IPS-20b (cell line): Measurements from ENCODE around the gene SNRNP25.
"Not testable (repeated sequence)": the region's sequence is repeated elsewhere in the genome, so short reads cannot be mapped to it uniquely, and the experiment has no call there.

ENCODE experiments used
- H3K27ac ChIP-seq: one replicate; pipeline ENCODE4 v1.5.1; 2013; ENCODE audit warnings: low read length
- H3K27me3 ChIP-seq: 2 replicates; pipeline ENCODE4 v1.6.1; 2013; ENCODE audit warnings: mild to moderate bottlenecking, low read length, inconsistent platforms; ENCODE audit not compliant: insufficient read depth
- H3K36me3 ChIP-seq: 2 replicates; pipeline ENCODE4 v1.6.1; 2013; ENCODE audit warnings: low read depth, mild to moderate bottlenecking, inconsistent platforms, low read length, moderate library complexity; ENCODE audit not compliant: insufficient read depth
- H3K4me1 ChIP-seq: 2 replicates; pipeline ENCODE4 v1.6.1; 2013; ENCODE audit warnings: mild to moderate bottlenecking, control low read depth, inconsistent platforms, low read length, moderate library complexity; ENCODE audit not compliant: insufficient read depth
- H3K4me3 ChIP-seq: 2 replicates; pipeline ENCODE4 v1.5.1; 2013; ENCODE audit warnings: mild to moderate bottlenecking, low read length, inconsistent platforms
- H3K9ac ChIP-seq: 2 replicates; pipeline ENCODE4 v1.6.1; 2013; ENCODE audit warnings: low read depth, mild to moderate bottlenecking, inconsistent platforms, low read length, moderate library complexity
- H3K9me3 ChIP-seq: 2 replicates; pipeline ENCODE4 v1.6.1; 2013; ENCODE audit warnings: mild to moderate bottlenecking, low read depth, low read length, inconsistent platforms; ENCODE audit not compliant: insufficient read depth

SNRNP25 gene

DNA sequence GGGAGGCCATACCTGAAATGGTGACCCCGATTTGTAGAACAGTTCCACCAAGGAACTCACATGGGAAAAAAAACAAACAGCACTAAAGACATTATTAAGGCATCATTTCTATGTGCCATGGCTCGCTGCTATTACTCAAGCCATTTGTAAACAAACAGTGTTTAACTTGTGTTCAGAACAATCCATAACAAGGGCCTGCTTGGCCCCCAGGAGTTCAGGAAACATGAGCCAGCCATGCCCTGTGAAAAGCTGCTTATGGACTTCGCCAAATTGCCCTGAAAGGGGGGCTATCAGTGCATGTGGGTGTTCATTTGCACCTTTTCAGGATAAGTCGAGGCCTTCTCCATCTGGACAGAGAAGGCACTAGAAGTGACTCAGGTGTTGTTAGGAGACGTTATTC is 8.2 kb upstream of the SNRNP25 start:
- no peak overlapping the region for H3K27ac ChIP-seq
- no peak overlapping the region for H3K4me3 ChIP-seq
- no peaks in the 10 kb centered on the region for H3K27me3 ChIP-seq
- H3K4me1 ChIP-seq: no peaks in the 10 kb centered on the region
- peaks cover 73% of the 10 kb centered on the region for H3K36me3 ChIP-seq
- peaks cover 14% of the 10 kb centered on the region; the same call in 1 of the 2 replicates for H3K9me3 ChIP-seq
- no peak overlapping the region for H3K9ac ChIP-seq

DNA sequence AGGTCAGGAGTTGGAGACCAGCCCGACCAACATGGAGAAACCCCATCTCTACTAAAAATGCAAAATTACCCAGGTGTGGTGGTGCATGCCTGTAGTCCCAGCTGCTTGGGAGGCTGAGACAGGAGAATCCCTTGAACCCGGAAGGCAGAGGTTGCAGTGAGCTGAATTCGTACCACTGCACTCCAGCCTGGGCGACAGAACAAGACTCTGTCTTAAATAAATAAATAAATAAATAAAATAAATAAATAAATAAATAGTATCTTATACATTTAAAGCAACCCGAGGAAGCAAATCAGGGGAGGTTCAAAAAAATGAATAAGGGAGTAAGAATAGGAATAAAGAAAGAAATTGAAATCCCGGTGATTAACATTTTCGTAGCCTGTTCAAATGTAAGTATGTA is 7.1 kb upstream of the SNRNP25 start:
- not testable (repeated sequence) for H3K9ac ChIP-seq, H3K4me1 ChIP-seq, H3K27ac ChIP-seq, H3K4me3 ChIP-seq, H3K27me3 ChIP-seq
- Histone ChIP-seq H3K36me3 (peaks cover 82% of the 10 kb centered on the region), H3K9me3 (peaks cover 14% of the 10 kb centered on the region; the same call in 1 of the 2 replicates)

DNA sequence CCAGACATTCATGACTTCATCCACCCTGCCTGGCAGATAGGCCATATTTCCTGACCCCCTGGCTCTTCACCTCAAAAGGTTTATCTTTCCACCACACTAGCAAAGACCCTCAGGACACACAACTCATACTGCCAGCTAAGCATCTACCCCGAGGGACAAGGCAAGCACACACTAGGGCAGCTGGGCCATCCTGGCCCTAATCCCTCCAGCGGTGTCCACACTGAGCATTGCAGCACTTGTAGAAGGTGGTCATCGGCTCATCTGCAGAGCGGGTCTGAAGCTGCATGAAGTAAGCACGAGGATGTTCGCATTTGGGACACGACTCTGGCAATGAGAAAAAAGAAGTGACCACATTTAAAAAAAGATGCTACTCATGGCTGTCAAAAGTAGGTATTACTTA is 6.4 kb upstream of the SNRNP25 start:
- H3K9me3 ChIP-seq: peaks cover 12% of the 10 kb centered on the region; the same call in 1 of the 2 replicates
- H3K9ac ChIP-seq: no peak overlapping the region
- H3K4me1 ChIP-seq: peaks cover 5% of the 10 kb centered on the region; the same call in 1 of the 2 replicates
- H3K27me3 ChIP-seq: no peaks in the 10 kb centered on the region
- H3K4me3 ChIP-seq: no peak overlapping the region
- H3K27ac ChIP-seq: no peak overlapping the region
- H3K36me3 ChIP-seq: peaks cover 76% of the 10 kb centered on the region

DNA sequence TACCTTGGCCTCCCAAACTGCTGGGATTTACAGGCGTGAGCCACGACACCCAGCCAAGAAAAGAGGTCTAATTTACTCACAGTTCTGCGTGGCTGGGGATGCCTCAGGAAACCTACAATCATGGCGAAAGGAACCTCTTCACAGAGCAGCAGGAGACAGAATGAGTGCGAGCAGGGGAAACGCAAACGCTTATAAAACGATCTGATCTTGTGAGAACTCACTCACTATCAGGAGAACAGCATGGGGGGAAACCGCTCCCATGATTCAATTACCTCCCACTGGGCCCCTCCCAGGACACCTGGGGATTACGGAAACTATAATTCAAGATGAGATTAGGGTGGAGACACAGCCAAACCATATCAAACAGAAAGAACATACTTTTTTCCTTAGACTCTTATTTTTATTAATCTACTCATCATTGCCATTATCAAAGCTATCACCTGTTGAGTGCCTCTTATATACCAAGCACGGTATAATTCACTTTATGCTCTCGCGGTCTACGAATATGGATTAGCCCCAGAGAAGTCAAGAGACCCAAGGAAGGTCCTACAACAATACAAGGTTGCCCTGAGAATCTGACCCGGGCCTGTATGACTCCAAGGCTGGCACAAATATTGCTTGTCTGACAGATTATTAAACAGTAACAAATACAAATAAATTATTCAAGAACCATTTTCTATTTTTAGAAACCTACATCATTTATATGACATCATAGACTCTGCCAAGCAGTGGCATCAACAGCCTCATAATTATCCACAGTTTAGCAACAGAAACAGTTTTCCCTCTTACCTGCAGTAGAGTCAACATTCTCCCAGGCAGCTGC is 2.6 kb upstream of the SNRNP25 start:
- Histone ChIP-seq H3K4me3 (no peak overlapping the region), H3K27me3 (no peaks in the 10 kb centered on the region), H3K36me3 (peaks cover 51% of the 10 kb centered on the region), H3K9ac (no peak overlapping the region), H3K9me3 (no peaks in the 10 kb centered on the region), H3K4me1 (peaks cover 5% of the 10 kb centered on the region; the same call in 1 of the 2 replicates), H3K27ac (no peak overlapping the region)

DNA sequence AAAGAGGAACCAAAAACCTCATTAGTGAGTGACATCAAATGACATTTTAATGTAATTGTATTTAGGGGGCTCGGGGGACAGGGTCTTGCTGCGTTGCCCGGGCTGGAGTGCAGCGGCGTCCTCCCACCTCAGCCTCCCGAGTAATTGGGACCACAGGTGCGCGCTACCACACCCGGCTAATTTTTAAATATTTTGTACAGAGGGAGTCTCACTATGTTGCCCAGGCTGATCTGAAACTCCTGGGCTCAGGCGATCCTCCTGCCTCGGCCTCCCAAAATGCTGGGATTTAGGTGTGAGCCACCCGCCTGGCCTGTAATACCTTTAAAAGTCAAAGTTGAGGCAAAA is 581 bp downstream of the SNRNP25 start:
- Histone ChIP-seq H3K4me3 (peak overlapping the region; percentile 78), H3K36me3 (peaks cover 60% of the 10 kb centered on the region), H3K9me3 (no peaks in the 10 kb centered on the region), H3K27ac (no peak overlapping the region), H3K9ac (peak overlapping the region; percentile 86; the same call in 1 of the 2 replicates), H3K4me1 (peaks cover 5% of the 10 kb centered on the region; the same call in 1 of the 2 replicates), H3K27me3 (no peaks in the 10 kb centered on the region)

DNA sequence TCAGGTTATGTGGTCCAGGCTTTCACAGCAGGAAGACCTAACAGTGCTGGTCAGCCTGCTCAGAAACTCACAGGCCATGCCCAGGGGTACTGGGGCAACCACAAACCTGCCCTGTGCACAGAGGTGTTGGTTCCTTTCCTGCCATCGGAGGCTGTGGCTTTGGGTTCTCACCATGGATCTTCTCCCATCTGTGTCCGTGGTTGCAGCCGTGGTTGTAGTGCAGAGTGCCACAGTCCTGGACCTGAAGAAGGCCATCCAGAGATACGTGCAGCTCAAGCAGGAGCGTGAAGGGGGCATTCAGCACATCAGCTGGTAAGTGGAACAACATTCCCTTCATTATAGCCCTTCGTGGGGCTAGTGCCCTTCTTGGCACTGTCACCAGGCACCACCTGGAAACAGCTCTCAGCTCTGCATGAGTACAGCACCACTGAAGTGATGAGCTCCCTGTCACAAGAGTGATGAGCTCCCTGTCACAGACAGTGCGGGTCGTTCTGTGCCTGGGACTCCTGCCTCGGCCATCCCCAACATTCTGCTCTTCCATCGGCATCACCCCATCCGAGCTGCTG is 2.0 kb downstream of the SNRNP25 start:
- H3K9ac ChIP-seq: no peak overlapping the region
- no peaks in the 10 kb centered on the region for H3K27me3 ChIP-seq
- H3K36me3 ChIP-seq: peaks cover 65% of the 10 kb centered on the region
- H3K9me3 ChIP-seq: no peaks in the 10 kb centered on the region
- no peak overlapping the region for H3K4me3 ChIP-seq
- peaks cover 5% of the 10 kb centered on the region; the same call in 1 of the 2 replicates for H3K4me1 ChIP-seq
- no peak overlapping the region for H3K27ac ChIP-seq

DNA sequence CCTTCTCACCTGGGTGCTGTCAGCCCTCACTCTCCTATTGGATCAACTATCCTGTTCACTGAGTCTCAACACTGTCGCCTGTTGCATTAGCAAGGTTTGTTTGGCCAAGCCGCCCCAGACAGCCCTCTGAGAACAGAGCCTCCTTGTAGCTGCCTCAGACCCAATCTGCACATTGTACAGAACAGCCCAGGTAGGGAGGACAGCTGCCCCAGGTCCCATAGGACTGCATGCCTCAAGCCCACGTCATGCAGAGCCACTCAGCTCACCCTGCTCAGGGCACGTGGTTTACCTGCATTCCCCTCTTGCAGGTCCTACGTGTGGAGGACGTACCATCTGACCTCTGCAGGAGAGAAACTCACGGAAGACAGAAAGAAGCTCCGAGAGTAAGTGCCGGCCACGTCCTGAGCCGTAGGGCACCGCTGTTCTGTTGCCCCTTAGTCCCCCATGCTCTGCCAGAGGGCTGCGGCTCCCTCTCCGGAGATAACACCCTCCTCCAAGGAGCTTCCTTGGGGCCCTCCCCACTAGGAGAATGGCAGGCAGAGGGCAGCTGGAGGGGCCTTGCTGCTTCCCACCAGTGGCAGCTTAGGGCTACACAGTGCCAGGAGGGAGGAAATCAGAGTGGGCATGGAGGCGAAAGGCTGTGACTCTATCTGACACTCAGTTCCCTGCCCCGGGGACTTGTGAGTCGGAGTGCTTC is 2.8 kb downstream of the SNRNP25 start:
- H3K4me3 ChIP-seq: no peak overlapping the region
- H3K36me3 ChIP-seq: peaks cover 60% of the 10 kb centered on the region
- H3K4me1 ChIP-seq: no peaks in the 10 kb centered on the region; the same call in 1 of the 2 replicates
- H3K9me3 ChIP-seq: no peaks in the 10 kb centered on the region
- H3K27me3 ChIP-seq: no peaks in the 10 kb centered on the region
- H3K9ac ChIP-seq: no peak overlapping the region
- H3K27ac ChIP-seq: no peak overlapping the region

DNA sequence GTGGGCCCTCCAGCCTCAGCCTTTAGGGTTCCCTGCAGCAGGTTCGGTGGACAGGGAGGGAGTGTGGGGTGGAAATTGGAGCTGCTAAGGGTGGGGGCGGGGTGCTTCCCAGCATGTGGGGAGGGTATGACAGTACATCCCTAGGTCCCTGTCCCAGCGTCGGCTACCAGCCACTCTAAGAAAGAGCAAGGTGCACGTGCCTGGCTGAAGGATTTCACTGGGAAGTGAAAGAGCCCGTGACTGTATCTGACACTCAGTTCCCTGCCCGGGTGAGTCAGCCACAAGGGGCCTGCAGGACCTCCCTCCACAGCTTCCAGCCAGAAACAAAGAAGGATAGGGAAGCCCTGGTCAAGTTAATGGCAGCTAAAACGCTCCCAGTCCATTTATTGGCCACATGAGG is 4.1 kb downstream of the SNRNP25 start:
- H3K4me1 ChIP-seq: no peaks in the 10 kb centered on the region
- no peak overlapping the region for H3K4me3 ChIP-seq
- H3K27ac ChIP-seq: no peak overlapping the region
- H3K9me3 ChIP-seq: no peaks in the 10 kb centered on the region
- H3K9ac ChIP-seq: no peak overlapping the region
- H3K27me3 ChIP-seq: no peaks in the 10 kb centered on the region
- H3K36me3 ChIP-seq: peaks cover 57% of the 10 kb centered on the region

DNA sequence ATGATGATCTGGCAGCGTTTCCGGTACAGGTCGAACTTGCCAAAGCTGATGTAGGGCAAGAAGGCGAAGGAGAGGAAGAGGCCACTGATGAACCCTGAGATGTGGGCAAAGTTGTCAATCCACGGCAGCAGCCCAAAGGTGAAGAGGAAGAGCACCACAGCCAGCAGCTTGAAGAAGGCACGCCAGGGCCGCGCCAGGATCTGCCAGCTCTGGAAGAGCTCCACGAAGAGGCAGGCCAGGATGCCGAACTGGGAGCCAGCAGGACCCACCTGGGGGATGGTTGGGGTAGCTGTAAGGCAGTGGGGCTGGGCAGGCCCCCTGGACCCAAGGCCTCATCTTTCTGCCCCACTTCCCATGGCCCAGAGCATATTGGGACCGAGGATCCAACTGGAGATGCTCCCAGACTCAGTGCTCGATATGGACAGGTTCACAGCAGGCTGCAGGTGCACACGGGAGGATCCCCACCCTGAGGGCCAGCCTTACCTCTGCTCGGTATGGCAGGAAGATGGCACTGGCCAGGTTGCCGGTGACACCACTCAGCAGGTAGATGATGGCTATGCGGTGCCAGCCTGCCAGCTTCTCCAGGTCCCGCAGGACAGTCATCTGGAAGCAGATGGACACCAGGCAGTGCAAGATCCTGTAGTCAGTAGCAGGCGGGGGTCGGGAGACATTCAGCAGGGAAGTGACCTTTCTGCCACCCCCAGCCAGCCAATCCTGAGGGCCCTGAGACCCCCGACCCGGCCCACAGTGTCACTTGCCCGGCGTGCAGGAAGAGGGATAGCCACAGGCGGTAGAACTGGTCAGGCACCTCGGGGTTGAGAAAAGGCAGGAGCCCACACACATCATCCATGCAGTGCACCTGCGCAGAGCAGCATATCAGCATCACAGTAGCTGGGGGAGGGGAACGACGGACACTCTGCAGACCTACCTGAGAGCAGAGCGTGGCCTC is 5.1 kb downstream of the SNRNP25 start:
- Histone ChIP-seq H3K4me1 (no peaks in the 10 kb centered on the region), H3K9me3 (no peaks in the 10 kb centered on the region), H3K36me3 (peaks cover 64% of the 10 kb centered on the region), H3K27me3 (no peaks in the 10 kb centered on the region), H3K9ac (no peak overlapping the region), H3K27ac (no peak overlapping the region), H3K4me3 (no peak overlapping the region)

DNA sequence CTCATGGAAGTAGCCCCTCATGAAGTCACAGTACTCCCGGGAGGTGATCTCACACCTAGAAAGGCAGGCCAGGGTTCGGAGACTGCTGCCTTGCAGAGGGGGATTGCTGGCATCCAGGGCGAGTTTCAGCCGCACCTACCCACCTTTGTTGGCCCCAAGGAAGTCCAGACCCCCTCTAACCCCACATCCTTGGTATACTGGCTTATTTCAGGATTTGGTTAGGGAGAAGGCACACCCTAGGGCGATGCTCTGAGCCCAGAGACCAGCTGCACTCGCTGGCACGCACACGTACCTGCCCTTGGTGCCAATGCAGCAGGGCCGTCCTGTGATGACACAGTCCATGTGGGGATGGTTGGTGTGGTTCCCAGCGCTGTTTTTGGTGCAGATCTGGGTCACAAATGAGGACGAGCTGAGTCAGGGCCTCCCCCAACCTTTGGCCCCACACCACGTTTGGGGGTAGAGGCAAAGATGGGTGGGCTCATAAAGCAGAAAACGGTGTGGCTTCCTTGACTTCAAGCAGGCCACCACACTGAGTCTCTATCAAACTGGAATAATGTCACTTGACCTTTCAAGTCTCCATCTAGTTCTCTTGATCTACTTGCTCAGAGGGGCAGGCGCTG is 5.9 kb downstream of the SNRNP25 start:
- no peak overlapping the region for H3K9ac ChIP-seq

DNA sequence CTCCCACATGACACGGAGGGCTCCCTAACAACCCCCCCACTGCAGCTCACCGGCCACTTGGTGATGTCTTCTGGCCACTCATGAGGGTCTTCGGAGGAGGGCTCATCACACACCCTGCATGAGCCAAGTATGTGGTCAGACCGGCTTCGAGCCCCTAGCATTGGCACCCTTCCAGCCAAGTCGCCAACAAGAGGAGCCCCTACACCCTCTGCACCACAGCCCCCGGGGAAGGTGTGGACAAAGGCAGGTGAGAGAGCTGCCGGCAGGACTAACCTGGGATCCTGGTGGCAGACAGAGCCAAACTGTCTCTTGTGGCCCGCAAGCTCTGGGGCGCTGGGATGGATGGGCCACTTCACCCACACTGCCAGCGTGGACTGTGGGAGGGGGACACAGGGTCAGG is 6.5 kb downstream of the SNRNP25 start:
- H3K4me3 ChIP-seq: no peak overlapping the region
- no peaks in the 10 kb centered on the region for H3K4me1 ChIP-seq
- H3K36me3 ChIP-seq: peaks cover 62% of the 10 kb centered on the region
- H3K9me3 ChIP-seq: no peaks in the 10 kb centered on the region
- H3K9ac ChIP-seq: no peak overlapping the region
- H3K27ac ChIP-seq: no peak overlapping the region
- H3K27me3 ChIP-seq: no peaks in the 10 kb centered on the region

More for the DNA sequence above, 5.9 kb downstream of the SNRNP25 start:
- Histone ChIP-seq H3K36me3 (peaks cover 64% of the 10 kb centered on the region), H3K27me3 (no peaks in the 10 kb centered on the region), H3K4me1 (no peaks in the 10 kb centered on the region), H3K4me3 (no peak overlapping the region), H3K9me3 (no peaks in the 10 kb centered on the region), H3K27ac (no peak overlapping the region)
